Lower leg skin (tissue), 3 donors: ENCODE results near the gene IGSF11.

Experiments
- POLR2A ChIP-seq, 2 donors: fragments of 450-650 bp; IDR thresholded peaks; one replicate each; pipeline ENCODE4 v1.6.1; 2016 to 2017; ENCODE audit warnings: antibody characterized with exemption in 2 of 2, mild to moderate bottlenecking in 1 of 2, moderate library complexity in 1 of 2
- TF ChIP-seq, protein P1 (sequence below), 3 donors: fragments of 450-650 bp; IDR thresholded peaks; one replicate each; pipeline ENCODE4 v1.5.1; 2016; ENCODE audit warnings: antibody characterized with exemption in 3 of 3, mild to moderate bottlenecking in 3 of 3, moderate library complexity in 2 of 3

DNA sequence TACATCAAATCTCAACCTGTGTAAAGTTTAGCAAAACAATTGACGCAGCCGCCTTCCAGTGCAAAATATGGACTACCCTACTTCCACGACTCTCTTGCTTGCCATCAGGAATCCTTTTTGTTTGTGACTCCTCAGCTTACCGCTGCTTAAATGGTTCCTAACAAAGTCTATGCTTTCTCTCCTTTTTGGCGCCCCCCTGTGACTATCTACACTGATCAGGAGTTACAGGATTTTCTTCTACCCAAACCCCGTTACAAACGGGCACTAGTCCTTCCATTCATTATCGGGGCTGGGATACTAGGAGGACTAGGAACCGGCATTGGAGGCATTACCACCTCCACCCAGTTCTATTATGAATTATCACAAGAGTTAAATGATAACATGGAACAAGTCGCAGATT, 184.0 kb downstream of the IGSF11 start:
- TF ChIP-seq, protein P1, sequence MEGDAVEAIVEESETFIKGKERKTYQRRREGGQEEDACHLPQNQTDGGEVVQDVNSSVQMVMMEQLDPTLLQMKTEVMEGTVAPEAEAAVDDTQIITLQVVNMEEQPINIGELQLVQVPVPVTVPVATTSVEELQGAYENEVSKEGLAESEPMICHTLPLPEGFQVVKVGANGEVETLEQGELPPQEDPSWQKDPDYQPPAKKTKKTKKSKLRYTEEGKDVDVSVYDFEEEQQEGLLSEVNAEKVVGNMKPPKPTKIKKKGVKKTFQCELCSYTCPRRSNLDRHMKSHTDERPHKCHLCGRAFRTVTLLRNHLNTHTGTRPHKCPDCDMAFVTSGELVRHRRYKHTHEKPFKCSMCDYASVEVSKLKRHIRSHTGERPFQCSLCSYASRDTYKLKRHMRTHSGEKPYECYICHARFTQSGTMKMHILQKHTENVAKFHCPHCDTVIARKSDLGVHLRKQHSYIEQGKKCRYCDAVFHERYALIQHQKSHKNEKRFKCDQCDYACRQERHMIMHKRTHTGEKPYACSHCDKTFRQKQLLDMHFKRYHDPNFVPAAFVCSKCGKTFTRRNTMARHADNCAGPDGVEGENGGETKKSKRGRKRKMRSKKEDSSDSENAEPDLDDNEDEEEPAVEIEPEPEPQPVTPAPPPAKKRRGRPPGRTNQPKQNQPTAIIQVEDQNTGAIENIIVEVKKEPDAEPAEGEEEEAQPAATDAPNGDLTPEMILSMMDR (IDR thresholded peaks at IDR 0.05): no peak
- no peak for TF ChIP-seq POLR2A (IDR thresholded peaks at IDR 0.05)
